ENCODE results near the gene FAM98A. TPM values are rescaled to one million over a fixed set of nuclear protein-coding genes. Genes with fewer than 3 reads are reported as not detected.

The FAM98A gene
- total RNA-seq: 15.8 TPM

DNA sequence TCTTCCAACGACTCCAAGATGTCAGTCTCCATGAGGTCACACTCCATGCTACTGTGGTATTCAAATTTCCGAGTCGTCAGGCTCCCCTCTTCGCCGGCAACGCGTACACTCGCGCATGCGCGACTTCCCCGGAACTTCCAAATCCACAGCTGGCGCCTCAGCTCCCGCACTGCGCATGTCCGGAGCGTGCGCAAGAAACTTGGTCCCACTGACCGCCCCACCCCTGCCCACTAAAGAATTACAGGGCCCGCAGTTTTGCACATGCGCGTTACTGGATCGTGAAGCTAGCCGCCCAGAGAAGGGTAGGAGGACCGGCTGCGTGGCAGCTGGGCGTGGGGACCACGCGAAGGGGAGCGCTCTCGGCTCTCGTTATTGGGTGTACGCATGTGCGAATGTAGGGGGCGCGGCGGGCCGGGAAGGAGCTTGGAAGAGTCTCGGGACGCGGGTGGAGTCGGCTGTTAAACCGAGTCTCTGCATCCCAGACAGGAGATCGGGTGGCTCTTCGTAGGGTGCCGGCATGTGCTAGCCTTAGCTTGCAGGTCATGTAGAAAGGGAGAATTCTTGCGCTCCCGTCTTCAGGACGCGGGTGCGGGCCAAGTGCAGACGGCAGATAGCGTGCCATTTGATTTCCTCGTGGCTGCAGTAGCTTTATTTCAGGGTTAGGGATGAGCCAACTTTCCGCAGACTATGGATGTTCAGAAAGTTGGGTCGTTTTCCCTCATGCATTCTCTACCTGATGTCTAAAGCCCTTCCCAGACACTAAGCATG lies at the start of gene FAM98A:
TSS of gene FAM98A (minus strand) at position 125 of the 768 bp plus-strand sequence. CDS start at position 47, 78 bp downstream.
- peak; percentile 98 for DNase-seq

DNA sequence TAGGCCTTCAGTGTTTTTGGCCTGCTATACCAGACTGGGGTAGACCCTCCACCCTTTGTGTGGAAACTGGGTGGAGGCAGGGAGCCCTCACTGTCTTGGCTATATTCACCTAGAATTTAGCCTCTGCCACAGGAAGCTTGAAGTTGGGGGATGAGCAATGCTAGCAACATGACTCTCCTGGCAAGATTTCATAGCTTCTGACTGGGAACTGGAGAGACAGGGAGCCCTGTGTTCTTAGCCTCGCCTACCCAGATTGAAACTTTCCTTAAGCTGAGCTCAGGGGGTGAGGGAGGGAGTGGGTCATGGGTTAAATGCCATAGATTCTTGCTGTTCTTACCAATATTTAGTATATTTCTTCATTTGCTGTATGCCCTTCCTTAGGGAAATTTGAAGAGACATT lies 46.8 kb upstream of the FAM98A start:
- no peak for DNase-seq

DNA sequence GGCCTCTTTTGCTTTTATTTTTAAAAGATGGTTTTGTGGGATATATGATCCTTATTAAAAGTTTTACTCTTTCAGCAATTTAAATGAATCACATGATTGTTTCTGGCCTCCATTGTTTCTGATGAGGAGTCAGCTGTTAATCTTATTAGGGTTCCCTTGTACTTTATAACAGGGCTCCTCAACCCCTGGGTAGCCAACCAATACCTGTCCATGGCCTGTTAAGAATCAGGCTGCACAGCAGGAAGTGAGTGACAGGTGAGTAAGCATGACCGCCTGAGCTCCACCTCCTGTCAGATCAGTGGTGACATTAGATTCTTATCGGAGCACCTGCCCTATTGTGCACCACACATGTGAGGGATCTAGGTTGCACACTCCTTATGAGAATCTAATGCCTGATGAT lies 45.1 kb upstream of the FAM98A start:
- DNase-seq: no peak

DNA sequence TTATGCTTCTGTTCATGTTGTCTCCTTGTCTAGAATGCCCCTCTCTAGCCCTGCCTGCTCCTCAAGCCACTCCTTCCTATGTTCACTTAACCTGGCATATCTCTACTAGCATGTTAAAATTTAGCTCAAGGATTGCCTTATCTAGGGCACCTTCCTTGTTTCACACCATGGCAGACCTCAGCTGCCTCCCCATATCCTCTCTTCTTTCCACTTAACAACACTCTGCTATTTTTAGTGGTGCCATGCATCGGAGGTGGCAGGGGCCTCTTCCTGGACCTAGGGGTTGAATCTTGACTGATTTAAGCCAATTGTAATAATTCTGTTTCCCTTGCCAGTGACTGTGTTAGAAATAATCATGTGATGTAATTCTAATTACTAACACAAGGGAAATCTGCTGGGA lies 36.9 kb upstream of the FAM98A start:
- no peak for DNase-seq

DNA sequence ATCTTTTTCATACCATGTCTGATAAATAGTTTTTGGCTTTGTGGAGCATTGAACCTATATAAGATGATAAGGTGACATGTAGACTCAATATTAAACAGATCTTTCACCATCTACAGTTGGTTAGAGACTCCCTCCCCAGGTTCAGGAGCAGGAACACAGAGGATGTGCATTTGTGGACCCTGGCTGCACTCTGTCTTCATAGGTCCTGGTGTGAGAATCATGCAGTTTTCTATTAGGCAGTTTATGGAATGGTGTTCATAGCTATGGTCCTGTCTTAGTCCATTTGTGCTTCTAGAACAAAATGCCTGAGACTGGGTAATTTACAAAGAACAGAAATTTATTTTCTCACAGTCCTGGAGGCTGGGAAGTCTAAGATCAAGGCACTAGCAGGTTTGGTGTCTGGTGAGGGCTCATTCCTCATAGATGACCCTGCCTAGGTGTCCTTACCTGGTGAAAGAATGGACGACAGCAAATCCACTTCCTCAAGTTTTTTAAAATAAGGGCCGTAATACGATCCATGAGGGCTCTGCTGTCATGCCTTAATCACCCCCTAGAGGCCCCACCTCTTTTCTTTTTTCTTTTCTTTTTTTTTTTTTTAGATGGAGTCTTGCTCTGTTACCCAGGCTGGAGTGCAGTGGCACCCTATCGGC lies 35.3 kb upstream of the FAM98A start:
- no peak for DNase-seq

DNA sequence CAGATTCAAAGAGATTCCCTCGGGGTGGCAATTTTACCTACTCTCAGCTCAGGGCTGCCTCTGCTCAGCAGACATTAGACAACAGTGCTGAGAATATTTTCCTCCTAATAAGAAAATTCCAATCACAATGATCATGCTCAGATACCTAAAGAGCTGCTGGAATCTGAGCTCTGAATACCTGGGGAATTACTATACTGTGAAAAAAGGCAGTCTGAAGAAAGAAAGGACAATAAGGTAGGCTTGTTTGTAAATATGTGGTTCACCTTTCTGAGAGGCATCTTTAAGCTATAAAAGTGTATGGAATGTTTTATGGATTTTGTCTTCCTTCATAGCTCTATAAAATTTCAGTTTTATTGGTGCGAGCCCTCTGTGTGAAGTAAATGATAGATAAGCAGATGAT lies 34.2 kb upstream of the FAM98A start:
- no peak for DNase-seq

DNA sequence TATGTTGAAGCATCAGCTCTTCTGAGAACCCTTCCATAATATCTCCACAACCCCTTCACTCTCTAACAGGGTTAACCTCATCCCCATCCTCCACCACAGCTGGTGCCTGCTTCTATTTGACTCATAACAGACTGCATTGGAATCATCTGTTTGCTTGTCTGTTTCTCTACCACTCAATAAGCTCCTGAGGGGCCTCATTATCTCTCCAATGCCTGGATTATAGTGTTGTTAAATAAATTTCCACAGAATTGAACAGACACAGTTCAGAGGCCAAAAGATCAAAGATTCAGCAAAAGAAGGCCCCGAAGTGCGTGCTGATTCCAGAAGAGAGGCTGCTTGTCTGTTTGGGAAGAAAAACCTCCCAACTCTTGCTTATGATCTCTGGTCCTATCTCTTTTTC lies 33.7 kb upstream of the FAM98A start:
- no peak for DNase-seq

DNA sequence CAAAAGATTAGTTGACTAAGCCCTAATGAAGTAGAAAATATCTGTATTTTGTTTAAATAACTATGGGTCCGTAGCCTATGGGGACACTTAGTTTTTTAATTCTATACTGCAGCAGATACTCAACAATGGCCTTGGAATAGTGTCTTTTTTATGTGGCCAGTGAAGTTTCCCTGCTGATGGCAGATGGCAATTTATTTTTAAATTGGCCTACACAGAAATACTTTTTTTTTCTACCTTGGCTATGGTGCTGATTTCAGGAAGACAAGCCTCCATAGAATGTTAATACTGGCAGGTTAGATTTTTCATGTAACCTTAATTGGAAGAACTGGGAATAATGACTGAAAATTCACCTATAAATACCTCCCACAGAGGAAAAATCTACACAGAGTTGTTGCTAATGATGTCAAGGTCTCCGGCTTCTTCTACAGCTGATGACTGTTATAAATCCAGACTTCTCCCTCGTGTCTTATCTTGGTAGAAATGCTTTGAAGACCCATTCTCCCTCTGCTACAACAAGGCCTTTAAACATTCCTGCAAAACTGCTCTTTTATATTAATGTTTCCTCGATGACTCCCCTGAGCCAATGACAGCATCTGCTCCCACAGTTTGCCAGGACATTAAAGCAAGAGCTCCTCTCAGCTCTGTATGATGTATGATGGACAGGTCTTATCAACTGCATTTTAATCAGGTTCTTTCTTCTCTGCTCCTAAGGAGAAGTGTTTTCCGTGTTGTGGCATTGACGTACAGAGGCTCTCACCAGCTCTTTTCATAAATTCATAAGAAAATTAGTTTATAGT lies 29.1 kb upstream of the FAM98A start:
- DNase-seq: no peak

DNA sequence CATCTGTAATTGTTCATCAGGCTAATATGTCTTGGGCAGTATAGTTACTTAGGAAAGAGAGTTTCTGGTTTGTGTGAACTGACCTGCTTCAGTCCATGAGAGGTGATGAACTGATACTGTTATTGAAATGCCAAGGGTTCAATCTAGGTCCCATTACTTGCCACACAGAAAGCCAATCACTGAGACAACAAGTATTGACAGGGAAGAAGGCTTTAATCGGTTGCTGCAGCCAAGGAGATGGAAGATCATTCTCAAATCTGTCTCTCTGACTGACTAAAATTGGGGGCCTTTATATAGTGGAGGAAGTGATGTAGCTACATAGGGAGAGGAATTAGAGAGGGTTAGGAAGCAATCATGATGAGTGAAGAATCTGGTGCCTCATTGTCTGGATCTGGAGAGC lies 19.9 kb upstream of the FAM98A start:
- no peak for DNase-seq

DNA sequence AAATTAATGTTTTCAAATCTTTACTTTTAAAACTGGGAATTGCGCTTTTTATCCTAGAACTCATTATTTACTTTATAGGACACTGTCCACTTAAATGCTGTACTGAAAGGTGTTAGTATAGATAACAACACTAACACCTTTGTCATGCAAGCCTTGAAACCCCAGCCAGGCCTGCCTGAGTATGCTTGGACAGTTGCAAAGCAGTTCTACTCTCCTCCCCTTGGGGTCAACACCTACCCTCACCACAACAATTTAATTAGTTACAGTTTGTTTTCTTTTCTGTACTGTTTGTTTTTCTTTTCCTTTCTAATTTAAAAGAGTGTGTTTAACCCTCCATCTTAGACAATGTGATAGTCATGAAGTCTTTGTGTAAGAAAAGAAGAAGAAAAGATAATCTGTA lies 18.9 kb upstream of the FAM98A start:
- DNase-seq: no peak

DNA sequence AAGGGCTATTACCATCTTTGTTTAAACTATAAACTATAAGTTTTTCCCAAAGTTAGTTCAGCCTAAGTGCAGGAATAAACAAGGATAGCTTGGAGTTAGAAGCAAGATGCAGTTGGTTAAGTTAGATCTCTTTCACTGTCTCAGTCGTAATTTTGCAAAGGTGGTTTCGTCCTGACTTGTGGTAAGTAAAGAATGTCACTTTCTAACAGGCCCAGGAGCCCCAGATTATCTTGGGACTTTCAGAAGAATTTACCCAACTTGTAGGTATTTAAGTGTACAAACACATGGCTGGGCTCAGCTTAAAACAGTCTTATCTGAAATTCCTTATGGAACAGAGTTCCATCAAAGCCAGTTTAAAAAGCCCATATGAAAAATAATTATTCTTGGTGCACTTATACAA lies 18.3 kb upstream of the FAM98A start:
- DNase-seq: no peak

DNA sequence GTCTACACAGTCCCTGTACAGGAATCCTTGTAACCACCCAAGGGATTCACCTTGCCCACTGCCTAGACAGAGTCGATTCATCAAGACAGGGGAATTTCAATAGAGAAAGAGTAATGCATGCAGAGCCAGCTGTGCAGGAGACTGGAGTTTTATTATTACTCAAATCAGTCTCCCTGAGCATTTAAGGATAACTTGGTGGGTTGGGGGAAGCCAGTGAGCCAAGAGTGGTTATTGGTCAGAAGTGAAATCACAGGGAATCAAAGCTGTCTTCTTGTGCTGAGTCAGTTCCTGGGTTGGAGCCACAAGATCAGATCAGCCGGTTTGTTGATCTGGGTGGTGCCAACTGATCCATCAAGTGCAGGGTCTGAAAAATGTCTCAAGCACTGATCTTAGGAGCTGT lies 17.8 kb upstream of the FAM98A start:
- DNase-seq: no peak

DNA sequence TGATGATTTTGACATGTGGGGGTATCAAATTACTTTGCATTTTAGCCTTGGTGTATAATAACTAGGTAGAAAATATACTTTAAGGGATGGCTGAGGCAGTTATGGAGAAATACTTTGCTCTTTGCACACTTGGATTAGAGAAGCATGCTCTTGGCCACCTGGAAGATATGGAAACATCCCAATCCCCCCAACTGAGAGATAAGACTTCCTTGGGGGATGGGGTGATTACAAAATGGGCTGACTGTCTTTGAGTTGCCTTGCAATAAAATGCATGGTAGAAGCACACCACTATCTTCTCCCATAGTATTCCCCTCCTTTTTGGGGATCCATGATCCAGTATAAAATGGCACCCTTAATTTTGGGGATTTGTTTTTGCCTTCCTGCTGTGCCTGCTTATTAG lies 15.1 kb upstream of the FAM98A start:
- no peak for DNase-seq

DNA sequence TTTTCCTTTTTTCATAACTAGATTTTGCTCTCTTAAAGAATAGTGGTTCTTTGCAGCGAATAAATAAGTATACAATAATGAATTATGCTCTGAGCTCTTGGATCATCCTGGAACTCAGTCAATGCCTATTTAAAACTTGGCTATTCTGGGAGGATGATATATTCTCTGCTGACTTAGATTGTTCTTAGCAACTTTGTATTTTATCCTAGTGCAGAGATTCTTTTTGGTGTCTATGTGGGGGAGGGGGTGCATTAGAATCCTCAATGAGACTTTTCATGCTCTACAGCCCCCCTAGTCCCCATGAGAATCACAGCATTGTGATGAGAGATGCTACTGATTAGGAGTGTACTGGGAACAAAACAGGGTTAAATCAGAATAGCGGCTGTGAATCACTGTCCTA lies 8.8 kb upstream of the FAM98A start:
- DNase-seq: no peak

DNA sequence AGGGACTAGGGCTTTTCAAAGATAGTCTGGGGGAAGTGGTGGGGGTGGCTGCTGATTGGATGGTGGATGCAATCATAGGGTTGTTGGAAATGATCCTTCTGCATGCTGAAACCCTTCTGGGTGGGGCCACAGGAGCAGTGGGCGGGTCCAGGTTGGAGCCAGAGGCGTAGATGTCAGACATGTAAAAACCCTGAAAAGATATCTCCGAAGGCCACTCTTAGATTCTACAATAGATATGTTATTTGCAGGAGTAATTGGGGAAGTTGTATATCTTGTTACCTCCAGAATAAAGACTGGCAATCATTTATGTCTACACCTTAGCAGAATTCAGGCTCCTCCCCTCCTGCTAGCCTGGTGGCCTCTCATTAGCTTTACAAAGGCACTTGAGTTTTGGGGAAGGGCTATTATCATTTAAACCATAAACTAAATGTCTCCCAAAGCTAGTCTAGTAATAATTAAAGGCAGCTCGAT lies 8.2 kb upstream of the FAM98A start:
- DNase-seq: no peak

DNA sequence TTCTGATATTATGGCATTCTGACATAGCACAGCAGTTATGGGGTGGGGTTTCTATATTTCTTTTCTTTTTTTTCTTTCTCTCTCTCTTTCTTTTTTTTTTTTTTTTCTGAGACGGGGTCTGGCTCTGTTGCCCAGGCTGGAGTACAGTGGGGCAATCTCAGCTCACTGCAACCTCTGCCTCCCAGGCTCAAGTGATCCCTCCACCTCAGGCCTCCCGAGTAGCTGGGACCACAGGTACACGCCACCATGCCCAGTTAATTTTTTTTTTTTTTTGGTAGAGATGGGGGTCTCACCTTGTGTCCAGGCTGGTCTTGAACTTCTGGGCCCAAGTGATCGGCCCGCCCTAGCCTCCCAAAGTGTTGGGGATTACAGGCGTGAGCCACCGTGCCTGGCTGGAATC lies 7.5 kb upstream of the FAM98A start:
- no peak for DNase-seq

DNA sequence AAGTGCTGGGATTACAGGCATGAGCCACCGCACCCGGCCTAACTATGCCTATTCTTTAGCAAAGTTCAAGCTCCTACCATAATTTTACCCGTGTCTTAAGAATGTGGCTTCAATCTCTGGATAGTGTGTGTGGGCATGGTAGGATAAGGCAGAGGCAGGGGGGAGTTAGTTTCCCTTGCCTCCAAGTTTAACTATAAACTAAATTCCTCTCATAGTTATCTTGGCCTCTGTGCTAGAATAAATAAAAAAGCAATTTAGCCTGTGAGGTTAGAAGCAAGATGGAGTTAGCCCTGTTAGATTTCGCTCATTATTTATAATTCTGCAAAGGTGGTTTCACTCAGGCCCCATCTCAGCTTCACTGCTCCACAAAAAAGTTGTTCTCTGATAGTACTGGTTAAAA lies 7.0 kb upstream of the FAM98A start:
- no peak for DNase-seq

DNA sequence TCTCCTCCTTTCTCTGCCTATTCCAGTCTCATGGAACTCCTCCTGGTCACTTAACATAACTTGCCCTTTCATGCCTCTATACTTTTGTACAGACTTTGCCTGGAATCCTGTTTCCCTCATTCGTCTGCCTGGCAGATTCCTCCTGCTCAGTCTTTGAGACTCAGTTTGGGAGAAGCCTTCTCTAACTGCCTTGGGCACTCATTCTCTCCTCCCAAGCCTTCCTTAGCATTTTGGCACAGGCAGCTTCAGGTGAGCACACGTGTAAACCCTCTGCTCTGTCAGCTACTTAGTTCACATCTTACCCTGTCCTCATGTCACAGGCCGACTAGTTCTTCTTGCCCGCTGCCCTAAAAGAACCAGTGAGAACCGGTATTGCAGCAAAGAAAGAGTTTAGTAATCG lies 6.0 kb upstream of the FAM98A start:
- DNase-seq: no peak

DNA sequence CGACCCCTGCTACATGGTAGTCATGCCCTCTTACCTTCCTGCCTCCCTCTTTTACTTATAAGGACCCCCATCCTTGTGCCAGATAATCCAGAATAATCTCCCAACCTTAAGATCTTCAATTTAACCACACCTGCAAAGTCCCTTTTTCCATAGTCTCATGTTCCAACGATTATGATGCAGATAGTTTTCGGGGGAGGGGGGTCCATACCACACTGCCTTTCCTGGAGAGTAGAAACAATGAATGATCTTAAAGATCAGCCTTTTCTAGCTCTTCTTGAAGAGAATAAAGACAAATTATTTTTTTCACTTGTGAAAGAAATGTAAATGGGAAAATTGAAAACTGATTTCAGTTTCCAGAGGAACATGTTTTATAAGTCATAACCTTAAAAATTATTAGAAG lies 4.3 kb upstream of the FAM98A start:
- DNase-seq: no peak

DNA sequence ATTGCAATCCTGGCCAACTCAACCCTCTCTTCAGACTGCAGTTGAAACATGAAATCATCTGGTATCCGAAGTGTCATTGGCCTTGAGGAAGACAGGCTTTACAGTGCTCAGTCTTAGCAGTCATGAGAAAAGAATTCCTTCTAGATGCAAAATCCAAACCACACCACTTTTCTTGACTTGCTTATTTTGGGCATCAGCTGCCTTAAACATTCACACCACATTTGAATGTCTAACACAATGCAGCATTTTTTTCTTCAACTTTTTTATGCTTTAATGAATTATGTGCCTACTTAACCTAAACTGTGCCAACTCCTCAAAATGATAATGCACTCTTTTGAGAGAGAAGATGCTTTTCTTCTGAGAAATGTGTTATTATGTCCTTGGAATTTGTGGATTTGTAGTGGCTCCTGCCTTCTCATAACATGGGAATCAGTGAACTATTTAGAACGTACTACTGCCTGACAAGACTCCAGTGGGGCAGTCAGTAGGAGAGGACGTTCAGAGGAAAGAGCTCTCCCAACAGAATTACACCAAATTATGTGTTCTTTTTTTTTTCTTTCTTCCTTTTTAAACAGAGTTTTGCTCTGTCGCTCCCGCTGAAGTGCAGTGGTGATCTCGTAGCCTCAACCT lies 3.2 kb upstream of the FAM98A start:
- no peak for DNase-seq

DNA sequence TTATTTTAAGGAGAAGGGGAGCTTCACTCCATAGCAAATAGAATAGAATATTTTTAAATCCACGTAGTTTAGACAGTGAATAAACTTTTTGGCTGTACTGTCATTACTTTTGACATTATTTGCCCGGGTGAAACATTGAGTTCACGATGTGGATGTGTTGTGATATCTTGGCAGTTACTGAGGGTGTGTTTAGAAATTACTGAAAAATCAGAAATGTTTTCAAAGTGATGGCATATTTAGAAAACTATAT lies 769 bp upstream of the FAM98A start:
- DNase-seq: no peak

DNA sequence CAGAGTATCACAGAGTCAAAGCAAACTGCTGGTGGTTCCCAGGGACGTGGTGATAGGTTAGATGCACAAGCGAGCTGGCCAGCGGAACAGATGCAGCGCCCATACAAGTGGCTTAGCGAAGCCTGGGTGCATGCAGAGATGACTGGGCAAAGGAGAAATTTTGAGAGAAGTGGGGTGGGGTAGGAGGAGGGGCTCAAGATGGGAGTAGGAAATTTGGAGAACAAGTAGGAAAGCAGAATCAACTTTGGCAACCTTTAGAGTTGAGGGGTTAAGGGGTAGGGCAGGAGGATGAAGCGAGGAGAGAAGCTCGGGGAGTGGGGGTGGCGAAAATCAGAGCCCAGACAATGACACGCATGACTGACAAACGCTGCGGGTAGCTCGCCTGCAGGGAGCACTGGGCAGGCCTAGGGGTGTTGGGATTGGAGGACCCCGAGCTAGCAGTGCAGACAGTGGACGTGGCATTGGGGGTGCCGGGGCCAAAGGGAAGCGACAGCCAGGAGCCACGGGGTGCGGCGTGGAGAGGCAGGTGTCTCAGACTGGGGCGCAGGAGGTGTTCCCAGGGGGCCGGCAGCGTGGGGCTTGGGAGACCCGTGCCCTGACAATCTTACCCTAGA lies 431 bp downstream of the FAM98A start:
- DNase-seq: no peak

DNA sequence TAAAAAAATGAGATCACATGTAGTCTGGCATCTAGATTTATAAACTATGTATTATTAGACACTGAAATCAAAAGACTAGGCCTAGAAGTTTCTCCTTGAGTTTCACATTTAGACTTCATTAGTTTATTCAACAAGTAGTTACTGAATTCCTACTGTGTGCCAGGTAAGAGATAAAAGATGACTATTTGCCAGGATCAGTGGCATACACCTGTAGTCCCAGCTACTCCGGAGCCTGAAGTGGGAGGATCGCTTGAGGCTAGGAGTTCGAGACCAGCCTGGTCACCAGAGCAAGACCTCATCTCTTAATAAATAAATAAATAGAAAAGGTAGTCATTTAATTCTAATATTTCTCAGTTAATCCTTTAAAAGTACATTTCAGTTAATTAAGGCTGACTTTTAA lies 2.1 kb downstream of the FAM98A start:
- DNase-seq: no peak

All from occipital lobe (tissue), 2 donors.